ENCODE data around the gene IFNK. TPM values are rescaled to one million over a fixed set of nuclear protein-coding genes. Genes with fewer than 3 reads are reported as not detected.

The IFNK gene
- total RNA-seq, 1 donor from 2014 or later, result not detected

GRCh38 chr9:27510780-27511179 lies 13.3 kb upstream of the IFNK start:
- Mint-ChIP-seq H3K27me3 (ENCODE audit: unreplicated experiment) (no peaks in the 10 kb centered on the region), H3K4me3 (ENCODE audit: unreplicated experiment) (no peak overlapping the region), H3K27ac (ENCODE audit: unreplicated experiment) (no peak overlapping the region), H3K9me3 (ENCODE audit: unreplicated experiment) (no peaks in the 10 kb centered on the region), H3K36me3 (ENCODE audit: unreplicated experiment) (no peaks in the 10 kb centered on the region), H3K4me1 (ENCODE audit: low read depth, unreplicated experiment) (no peaks in the 10 kb centered on the region)
- no peak for DNase-seq
- TF ChIP-seq, protein P1, sequence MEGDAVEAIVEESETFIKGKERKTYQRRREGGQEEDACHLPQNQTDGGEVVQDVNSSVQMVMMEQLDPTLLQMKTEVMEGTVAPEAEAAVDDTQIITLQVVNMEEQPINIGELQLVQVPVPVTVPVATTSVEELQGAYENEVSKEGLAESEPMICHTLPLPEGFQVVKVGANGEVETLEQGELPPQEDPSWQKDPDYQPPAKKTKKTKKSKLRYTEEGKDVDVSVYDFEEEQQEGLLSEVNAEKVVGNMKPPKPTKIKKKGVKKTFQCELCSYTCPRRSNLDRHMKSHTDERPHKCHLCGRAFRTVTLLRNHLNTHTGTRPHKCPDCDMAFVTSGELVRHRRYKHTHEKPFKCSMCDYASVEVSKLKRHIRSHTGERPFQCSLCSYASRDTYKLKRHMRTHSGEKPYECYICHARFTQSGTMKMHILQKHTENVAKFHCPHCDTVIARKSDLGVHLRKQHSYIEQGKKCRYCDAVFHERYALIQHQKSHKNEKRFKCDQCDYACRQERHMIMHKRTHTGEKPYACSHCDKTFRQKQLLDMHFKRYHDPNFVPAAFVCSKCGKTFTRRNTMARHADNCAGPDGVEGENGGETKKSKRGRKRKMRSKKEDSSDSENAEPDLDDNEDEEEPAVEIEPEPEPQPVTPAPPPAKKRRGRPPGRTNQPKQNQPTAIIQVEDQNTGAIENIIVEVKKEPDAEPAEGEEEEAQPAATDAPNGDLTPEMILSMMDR (IDR thresholded peaks at IDR 0.05; ENCODE audit: partially characterized antibody, unreplicated experiment), result no peak

GRCh38 chr9:27511771-27512170 lies 12.3 kb upstream of the IFNK start:
- Mint-ChIP-seq H3K4me3 (ENCODE audit: unreplicated experiment) (no peak overlapping the region), H3K27ac (ENCODE audit: unreplicated experiment) (no peak overlapping the region), H3K36me3 (ENCODE audit: unreplicated experiment) (no peaks in the 10 kb centered on the region), H3K9me3 (ENCODE audit: unreplicated experiment) (no peaks in the 10 kb centered on the region), H3K4me1 (ENCODE audit: low read depth, unreplicated experiment) (no peaks in the 10 kb centered on the region), H3K27me3 (ENCODE audit: unreplicated experiment) (no peaks in the 10 kb centered on the region)
- no peak for DNase-seq
- TF ChIP-seq, protein P1 (IDR thresholded peaks at IDR 0.05; ENCODE audit: partially characterized antibody, unreplicated experiment), result no peak

GRCh38 chr9:27514551-27514950 lies 9.5 kb upstream of the IFNK start:
- no peaks in the 10 kb centered on the region for H3K27me3 Mint-ChIP-seq (ENCODE audit: unreplicated experiment)
- no peaks in the 10 kb centered on the region for H3K36me3 Mint-ChIP-seq (ENCODE audit: unreplicated experiment)
- no peak overlapping the region for H3K27ac Mint-ChIP-seq (ENCODE audit: unreplicated experiment)
- no peaks in the 10 kb centered on the region for H3K9me3 Mint-ChIP-seq (ENCODE audit: unreplicated experiment)
- H3K4me1 Mint-ChIP-seq (ENCODE audit: low read depth, unreplicated experiment), result no peaks in the 10 kb centered on the region
- no peak for DNase-seq
- H3K4me3 Mint-ChIP-seq (ENCODE audit: unreplicated experiment), result no peak overlapping the region
- TF ChIP-seq, protein P1 (IDR thresholded peaks at IDR 0.05; ENCODE audit: partially characterized antibody, unreplicated experiment), result no peak

DNA sequence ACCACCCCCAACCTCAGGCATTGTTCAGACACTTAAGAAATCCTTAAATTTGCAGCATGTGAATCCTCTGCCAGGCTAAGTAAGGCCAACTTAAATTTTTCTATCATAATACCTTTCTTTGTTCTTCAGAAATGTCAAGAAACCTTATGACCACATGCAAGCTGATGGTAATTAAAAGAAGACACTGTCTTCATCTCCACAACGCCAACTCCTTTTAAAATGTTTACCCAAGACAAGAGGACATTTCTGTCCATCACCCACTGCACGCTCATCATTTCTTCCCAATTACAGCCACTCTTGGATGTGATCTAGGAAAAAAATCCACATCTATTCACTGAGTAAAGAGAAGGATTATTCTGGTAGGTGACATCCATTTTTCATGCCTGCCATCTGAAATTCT lies 6.1 kb upstream of the IFNK start:
- no peak for DNase-seq
- H3K27ac Mint-ChIP-seq (ENCODE audit: unreplicated experiment), result no peak overlapping the region
- no peaks in the 10 kb centered on the region for H3K36me3 Mint-ChIP-seq (ENCODE audit: unreplicated experiment)
- TF ChIP-seq, protein P1 (IDR thresholded peaks at IDR 0.05; ENCODE audit: partially characterized antibody, unreplicated experiment), result no peak
- no peaks in the 10 kb centered on the region for H3K9me3 Mint-ChIP-seq (ENCODE audit: unreplicated experiment)
- H3K27me3 Mint-ChIP-seq (ENCODE audit: unreplicated experiment), result no peaks in the 10 kb centered on the region
- H3K4me3 Mint-ChIP-seq (ENCODE audit: unreplicated experiment), result no peak overlapping the region
- H3K4me1 Mint-ChIP-seq (ENCODE audit: low read depth, unreplicated experiment), result no peaks in the 10 kb centered on the region

GRCh38 chr9:27518809-27519208 lies 5.3 kb upstream of the IFNK start:
- H3K4me1 Mint-ChIP-seq (ENCODE audit: low read depth, unreplicated experiment), result no peaks in the 10 kb centered on the region
- H3K36me3 Mint-ChIP-seq (ENCODE audit: unreplicated experiment), result no peaks in the 10 kb centered on the region
- H3K4me3 Mint-ChIP-seq (ENCODE audit: unreplicated experiment), result no peak overlapping the region
- no peak for DNase-seq
- H3K27ac Mint-ChIP-seq (ENCODE audit: unreplicated experiment), result no peak overlapping the region
- no peaks in the 10 kb centered on the region for H3K9me3 Mint-ChIP-seq (ENCODE audit: unreplicated experiment)
- TF ChIP-seq, protein P1 (IDR thresholded peaks at IDR 0.05; ENCODE audit: partially characterized antibody, unreplicated experiment), result no peak
- no peaks in the 10 kb centered on the region for H3K27me3 Mint-ChIP-seq (ENCODE audit: unreplicated experiment)
